HG03354 (cell line): ENCODE measurements around the gene OSBPL9.
"Not testable (repeated sequence)": the region's sequence is repeated elsewhere in the genome, so short reads cannot be mapped to it uniquely, and the experiment has no call there.

ENCODE experiments used
- ATAC-seq: cut with Tn5 transposase; IDR thresholded peaks from one replicate; pipeline ENCODE4 v1.9.1; 2021; ENCODE audit warnings: mild to moderate bottlenecking; ENCODE audit not compliant: unreplicated experiment, poor library complexity, severe bottlenecking

The OSBPL9 gene

GRCh38 chr1:51631747-51632146, 14.9 kb downstream of the OSBPL9 start:
- ATAC-seq = no peak

DNA sequence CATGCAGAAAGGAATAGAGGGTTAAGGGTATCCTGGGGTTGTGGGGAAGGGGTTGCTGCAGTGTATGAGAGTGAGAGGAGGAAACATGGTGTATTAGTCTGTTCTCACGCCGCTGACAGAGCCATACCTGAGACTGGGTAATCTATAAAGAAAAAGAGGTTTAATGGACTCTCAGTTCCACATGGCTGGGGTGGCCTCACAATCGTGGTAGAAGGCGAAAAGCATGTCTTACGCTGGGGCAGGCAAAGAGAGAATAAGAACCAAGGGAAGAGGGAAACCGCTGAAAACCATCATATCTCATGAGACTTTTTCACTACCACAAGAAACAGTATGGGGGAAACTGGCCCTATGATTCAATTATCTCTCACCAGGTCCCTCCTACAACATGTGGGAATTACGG, 17.7 kb downstream of the OSBPL9 start:
- ATAC-seq = no peak

DNA sequence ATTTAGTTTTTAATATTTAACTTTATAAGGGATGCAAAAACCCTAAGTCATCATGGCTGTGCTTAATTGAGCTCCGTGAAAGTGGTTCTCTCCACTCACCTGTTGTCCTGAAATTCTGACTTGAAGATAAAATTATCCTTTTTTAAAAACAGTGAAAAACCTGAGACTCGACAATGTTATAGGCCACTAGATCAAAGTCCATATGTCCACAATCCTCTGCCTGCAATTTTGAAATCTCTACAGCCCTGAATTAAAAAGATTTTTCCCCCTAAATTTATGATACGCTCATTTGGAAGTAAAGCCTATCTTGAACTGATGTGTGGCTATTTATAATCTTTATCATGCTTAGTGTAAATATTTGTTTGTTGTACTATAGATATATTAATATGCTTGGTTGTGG, 18.7 kb downstream of the OSBPL9 start:
- no peak for ATAC-seq

- no peak for ATAC-seq
These were observed 19.3 kb downstream of the OSBPL9 start for GRCh38 chr1:51636191-51636590.

GRCh38 chr1:51636764-51637522, 20.1 kb downstream of the OSBPL9 start:
- ATAC-seq = no peak

DNA sequence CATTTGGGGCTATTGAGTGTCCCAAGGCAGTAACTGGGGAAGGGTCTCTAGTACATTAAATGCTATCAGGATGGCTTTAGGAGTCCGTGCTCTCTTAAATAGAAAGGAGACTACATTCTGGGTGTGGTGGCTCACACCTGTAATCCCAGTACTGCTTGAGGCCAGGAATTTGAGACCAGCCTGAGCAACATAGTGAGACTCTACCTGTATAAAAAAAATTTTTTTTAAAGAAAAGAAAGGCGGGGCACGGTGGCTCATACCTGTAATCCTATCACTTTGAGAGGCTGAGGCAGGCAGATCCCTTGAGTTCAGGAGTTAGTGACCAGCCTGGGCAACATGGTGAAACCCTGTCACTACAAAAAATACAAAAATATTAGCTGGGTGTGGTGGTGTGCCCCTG, 21.5 kb downstream of the OSBPL9 start:
- ATAC-seq = no peak

DNA sequence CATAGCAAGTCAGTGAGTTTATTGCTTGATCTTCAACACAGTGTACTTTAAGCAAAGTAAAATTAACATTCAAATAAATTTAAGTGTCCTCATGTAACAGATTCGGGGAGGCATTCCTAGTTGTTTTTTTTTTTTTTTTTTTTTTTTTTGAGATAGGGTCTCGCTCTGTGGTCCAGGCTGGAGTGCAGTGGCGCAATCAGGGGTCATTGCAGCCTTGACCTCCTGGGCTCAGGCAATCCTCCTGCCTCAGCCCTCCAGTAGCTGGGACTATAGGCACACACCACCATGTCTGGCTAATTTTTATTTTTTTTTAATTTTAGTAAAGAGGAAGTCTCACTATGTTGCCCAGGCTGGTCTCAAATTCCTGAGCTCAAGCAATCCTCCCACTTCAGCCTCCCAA, 22.8 kb downstream of the OSBPL9 start:
- ATAC-seq = no peak

DNA sequence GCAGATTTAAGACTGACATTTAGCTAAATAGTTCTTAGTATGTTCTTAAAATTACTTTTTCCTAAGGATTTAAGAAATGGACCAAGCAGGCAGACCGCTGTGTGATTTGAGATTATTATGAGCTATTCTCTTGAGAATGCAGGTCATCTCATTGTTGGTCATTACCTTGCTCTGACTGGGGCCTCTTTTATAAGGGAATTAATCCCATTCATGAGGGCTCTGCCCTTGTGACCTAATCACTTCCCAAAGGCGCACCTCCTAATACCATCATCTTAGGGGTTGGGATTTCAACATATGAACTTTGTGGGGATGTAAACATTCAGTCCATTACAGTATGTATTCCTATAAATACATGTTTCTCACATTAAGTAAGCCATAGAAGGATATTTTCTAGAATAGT, 24.2 kb downstream of the OSBPL9 start:
- no peak for ATAC-seq

- ATAC-seq = no peak
These were observed 25.8 kb downstream of the OSBPL9 start for GRCh38 chr1:51642739-51643142.

DNA sequence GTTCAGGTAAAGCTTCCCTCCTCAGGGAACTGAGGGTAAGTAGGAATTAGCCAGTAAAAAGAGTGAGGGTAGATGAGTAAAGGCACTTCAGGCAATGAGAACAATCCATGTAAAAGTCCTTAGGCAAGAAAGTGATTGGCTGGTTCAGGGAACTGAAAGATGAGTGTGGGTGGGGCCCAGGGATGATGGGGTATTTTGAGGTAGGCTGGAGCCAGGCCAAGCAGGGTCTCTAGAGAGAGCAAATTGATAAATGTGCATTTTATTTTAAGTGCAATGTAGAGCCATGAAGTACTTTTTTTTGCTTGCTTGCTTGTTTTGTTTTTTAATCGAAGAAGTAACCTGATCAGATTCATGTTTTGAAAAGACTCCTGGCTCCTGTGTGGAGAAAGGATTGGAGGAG, 26.5 kb downstream of the OSBPL9 start:
- no peak for ATAC-seq

DNA sequence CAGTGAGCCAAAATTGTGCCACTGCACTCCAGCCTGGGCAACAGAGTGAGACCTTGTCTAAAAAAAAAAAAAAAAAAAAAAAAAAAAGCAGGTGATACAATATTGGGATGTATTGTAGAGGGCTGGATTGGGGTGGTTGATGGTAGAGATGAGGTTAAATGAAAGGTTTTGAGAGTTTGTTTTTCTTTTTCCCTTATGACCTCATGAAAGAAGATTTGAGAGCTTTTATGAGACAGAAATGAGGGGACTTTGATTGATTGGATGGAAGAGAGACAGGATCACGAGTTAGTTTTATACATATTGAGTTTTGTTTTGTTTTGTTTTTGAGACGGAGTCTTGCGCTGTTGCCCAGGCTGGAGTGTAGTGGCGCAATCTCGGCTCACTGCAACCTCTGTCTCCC, 27.1 kb downstream of the OSBPL9 start:
- no peak for ATAC-seq

GRCh38 chr1:51644533-51645197, 27.8 kb downstream of the OSBPL9 start:
- ATAC-seq = no peak

DNA sequence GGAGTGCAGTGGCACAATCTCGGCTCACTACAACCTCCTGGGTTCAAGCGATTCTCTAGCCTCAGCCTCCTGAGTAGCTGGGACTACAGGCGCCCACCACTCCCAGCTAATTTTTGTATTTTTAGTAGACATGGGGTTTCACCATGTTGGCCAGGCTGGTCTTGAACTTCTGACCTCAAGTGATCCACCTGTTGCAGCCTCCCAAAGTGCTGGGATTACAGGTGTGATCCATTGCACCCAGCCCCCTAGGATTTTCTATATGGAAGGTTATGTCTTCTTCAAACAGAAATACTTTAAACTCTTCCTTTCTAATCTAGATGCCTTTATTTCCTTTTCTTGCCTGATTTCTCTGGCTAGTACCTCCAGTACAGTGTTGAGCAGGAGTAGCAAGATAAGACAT, 29.7 kb downstream of the OSBPL9 start:
- ATAC-seq = not testable (repeated sequence)

- ATAC-seq = no peak
These were observed 31.6 kb downstream of the OSBPL9 start for GRCh38 chr1:51648180-51649109.

DNA sequence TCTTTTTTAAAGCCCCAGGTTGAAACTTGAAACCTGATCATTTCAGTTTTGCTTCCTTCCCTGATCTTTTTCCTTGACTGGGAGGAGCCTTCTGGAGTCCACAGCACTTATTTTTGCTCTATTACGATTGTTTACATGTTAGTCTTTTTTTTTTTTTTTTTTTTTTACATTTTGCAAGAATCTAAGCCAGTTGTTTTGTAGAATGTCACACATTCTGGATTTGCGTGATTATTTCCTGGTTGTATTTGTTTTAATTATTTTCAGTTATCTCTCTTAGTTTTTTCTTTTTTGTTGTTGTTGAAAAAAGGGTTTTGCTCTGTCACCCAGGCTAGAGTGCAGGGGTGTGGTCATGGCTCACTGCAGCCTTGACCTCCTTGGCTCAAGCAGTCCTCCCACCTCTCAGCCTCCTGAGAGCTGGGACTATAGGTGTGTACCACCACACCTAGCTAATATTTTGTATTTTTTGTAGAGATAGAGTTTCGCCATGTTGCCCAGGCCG, 32.8 kb downstream of the OSBPL9 start:
- no peak for ATAC-seq

- ATAC-seq = no peak
These were observed 33.3 kb downstream of the OSBPL9 start for GRCh38 chr1:51650198-51650597.

GRCh38 chr1:51651552-51651942, 34.7 kb downstream of the OSBPL9 start:
- ATAC-seq = no peak

DNA sequence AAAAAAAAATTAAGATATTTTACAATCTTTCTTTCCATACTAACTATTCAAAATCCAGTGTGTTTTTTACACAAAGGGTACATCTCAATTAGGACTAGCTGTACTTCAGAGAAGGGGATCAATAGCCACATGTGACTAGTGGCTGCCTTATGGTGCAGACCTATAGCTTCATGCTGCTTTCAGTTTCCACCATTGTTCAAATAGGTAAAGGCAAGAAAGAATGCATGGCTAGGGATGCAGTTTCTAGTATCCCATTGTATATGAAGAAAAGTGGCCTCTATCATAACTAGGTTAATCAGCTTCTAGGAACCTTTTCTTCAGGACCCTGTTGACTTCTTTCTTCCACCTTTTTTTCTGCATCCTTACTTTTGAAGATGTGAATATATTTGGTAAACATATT, 35.7 kb downstream of the OSBPL9 start:
- ATAC-seq = no peak

GRCh38 chr1:51653127-51653526, 36.2 kb downstream of the OSBPL9 start:
- no peak for ATAC-seq

DNA sequence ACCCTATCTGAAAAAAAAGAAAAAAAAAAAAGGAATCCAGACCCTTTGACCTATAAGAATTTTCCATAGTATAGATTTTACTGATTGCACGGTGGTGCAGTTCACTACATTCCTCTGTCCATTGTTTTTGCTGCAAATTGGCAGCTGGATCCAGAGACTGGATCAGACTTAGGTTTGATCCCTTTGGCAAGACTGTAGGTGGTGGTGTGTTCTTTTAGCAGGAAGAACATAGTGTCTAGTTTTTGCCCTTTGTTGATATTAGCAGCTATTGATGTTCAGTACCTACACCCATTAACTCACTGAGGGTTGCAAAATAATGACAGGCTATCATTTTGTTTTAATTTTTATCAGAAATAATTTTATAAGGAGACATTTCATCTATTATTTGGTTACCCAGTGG, 37.1 kb downstream of the OSBPL9 start:
- no peak for ATAC-seq
